22Rv1 (cell line): ENCODE data around the gene NAV2.

Source experiments
- H3K27ac ChIP-seq: fragments of 450-650 bp; 2 replicates; pipeline ENCODE4 v1.5.1; 2017
- ZFX ChIP-seq: fragments of 450-650 bp; IDR thresholded peaks from 2 replicates; pipeline ENCODE4 v1.6.1; 2017; ENCODE audit warnings: antibody characterized with exemption, borderline replicate concordance
- TF ChIP-seq, protein P1 (sequence below): fragments of 450-650 bp; IDR thresholded peaks from 2 replicates; pipeline ENCODE4 v1.5.1; 2017; ENCODE audit warnings: mild to moderate bottlenecking

Gene NAV2

DNA sequence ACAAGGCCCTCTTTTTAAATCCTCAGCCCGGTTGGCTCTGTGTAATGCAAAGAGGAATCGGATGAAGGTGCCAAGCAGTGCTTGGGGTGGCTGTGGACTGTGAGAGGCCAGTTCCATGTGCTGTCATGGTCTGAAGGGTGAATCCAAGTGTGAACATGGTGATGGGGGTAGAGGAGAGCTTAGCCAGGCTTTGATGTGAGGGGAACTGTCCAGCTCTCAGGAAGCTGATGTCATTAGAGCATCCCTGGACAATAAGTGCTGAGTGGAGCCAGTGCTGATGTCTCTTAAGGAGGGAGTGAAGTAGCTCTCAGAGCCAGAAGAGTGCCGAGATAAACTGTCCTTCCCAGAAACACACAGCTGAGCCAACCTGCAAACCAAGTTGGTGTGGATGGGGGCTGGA, 53.6 kb downstream of the NAV2 start:
- TF ChIP-seq, protein P1, sequence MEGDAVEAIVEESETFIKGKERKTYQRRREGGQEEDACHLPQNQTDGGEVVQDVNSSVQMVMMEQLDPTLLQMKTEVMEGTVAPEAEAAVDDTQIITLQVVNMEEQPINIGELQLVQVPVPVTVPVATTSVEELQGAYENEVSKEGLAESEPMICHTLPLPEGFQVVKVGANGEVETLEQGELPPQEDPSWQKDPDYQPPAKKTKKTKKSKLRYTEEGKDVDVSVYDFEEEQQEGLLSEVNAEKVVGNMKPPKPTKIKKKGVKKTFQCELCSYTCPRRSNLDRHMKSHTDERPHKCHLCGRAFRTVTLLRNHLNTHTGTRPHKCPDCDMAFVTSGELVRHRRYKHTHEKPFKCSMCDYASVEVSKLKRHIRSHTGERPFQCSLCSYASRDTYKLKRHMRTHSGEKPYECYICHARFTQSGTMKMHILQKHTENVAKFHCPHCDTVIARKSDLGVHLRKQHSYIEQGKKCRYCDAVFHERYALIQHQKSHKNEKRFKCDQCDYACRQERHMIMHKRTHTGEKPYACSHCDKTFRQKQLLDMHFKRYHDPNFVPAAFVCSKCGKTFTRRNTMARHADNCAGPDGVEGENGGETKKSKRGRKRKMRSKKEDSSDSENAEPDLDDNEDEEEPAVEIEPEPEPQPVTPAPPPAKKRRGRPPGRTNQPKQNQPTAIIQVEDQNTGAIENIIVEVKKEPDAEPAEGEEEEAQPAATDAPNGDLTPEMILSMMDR, result no peak
- TF ChIP-seq ZFX, result no peak
- H3K27ac ChIP-seq, result no peak overlapping the region

DNA sequence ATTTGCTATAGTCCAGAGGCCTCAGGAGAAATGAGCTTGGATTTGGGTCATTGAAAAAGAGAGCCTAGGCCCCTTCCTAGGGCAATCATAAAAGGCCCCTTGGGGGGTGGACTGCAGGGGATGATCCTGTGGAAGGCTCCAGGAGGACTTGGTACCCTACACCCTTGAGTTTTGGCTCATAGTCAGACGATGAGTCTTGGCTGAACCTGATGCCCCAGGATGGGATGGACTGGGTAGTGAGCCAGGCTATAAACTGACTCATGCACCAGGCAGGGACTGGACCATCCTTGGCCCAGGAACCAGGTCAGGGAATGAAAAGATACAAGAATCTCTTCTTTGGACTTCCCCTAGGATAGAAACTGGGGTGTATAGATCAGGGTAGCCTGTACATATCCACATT, 54.2 kb downstream of the NAV2 start:
- H3K27ac ChIP-seq, result no peak overlapping the region
- TF ChIP-seq, protein P1, result no peak
- no peak for TF ChIP-seq ZFX

DNA sequence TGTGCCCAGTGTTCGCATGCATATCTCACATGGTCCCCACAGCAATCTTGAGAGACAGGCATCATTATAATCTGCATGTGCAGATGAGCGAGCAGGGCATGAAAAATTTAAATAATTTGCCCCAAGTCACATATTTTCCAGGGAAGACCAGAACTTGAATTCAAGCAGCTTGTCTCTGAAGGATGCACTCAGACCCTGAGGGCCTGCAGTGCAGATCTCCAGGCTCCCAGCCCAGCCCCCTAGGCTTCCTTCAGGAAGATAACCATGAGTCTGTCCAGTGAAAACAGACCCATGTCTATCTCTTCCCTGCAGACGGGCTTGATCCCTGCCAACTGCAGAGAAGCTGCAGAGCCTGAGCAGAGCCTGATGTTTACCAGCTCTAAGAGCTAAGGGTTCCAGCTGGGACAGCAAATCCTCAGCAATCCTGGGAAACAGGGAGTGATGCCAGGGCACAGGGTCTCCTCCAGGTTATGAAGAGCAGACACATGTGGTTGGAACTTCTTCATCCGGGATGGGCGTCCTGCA, 55.1 kb downstream of the NAV2 start:
- no peak overlapping the region for H3K27ac ChIP-seq
- TF ChIP-seq ZFX, result no peak

DNA sequence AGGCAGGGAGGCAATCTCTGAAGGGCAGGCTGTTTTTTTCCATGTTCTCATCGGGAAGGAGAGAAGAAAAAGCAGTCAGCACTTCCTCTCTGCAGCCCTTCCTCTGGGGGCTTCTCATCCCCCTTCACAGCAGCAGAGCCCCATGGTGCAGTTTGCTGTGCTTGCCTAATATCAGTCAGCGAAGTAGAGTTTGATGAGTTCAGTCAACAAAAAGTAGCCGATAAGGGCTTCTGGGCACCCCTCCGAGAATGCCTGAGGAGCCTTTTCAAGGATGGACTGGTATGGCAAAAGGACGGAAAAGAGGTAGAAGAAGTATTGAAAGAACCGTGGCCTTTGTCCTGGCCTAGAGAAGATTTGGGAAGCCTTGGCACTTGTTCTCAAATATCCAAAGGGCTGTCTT, 55.6 kb downstream of the NAV2 start:
- TF ChIP-seq ZFX, result no peak
- TF ChIP-seq, protein P1, result no peak
- H3K27ac ChIP-seq, result no peak overlapping the region

DNA sequence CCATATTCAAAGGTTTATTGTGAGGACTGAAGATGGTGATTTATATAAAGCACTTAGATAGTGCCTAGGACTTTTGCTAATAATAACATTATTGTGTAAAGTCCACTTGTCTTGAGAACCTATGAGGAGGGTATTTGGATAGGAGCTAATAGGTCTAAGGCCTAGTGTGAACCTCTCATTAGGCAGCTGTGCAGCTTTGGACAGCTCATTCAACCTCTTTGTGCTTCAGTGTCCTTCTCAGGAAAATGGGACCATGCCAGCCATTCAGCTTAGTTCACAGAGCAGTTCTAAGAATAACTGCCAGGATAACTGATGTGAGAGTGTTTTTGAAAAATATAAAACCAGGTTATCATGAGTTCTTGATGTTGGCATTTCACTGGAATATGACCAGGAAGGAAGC, 56.2 kb downstream of the NAV2 start:
- no peak for TF ChIP-seq ZFX
- TF ChIP-seq, protein P1, result no peak
- no peak overlapping the region for H3K27ac ChIP-seq

DNA sequence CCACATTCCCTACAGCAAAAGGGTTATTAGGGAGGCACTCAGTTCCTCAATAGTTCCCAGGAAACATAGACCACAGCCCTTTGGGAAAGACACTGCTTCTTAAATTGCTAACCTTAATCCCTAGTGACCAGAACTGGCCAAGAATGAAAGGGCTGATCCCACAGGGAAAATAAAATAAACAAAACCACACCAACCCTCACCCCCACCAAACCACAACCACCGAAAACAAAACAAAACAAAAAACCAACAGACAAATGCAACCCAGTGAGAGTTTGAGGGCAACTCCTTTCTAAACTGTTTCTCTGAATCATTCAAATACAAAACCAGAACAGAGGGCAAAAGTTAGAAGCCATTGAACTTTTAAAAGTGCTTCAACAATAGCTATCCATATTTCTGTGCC, 57.2 kb downstream of the NAV2 start:
- TF ChIP-seq, protein P1, result no peak
- TF ChIP-seq ZFX, result no peak
- H3K27ac ChIP-seq, result no peak overlapping the region

DNA sequence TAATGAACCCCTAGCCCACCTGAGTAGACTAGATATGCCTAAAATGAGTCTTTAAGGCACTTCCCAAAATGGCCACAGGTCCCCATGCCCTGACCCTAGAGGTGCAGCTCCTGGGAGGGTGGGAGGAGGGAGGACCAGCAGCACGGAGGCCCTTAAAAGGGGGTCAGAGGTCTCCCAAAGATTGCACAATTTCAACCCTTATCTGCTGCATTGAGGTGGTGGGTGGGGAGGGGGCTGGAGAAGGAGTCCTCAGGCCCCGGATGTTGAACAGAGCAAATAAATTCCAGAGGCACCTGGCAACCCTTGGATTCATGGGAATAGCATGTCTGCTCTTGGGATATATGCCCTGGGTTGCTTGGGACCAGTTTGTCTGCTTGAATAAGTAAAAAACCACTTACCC, 57.6 kb downstream of the NAV2 start:
- no peak for TF ChIP-seq ZFX
- TF ChIP-seq, protein P1, result no peak
- H3K27ac ChIP-seq, result no peak overlapping the region

DNA sequence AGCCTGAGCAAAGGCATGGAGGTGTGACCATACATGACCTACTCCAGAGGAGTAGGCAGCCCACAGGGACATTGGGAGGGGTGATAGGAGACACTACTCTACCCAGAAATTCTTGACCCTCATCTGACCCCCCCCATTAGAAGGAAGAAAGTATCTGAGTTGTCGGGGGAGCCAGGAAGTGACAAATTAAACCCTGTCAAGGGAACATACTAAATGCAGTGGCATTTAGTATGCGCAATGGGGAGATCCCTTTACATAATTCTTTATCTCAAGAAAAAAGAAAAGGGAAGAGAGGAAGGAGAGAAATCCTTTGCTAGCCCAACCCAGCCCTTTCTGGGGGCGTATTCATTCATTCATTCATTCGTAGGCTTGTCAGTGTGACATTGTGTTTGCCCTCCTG, 58.8 kb downstream of the NAV2 start:
- H3K27ac ChIP-seq, result no peak overlapping the region
- TF ChIP-seq ZFX, result no peak
